ENCODE data around the gene SLC4A1AP. TPM values are rescaled to one million over a fixed set of nuclear protein-coding genes. Genes with fewer than 3 reads are reported as not detected.

The SLC4A1AP gene
- total RNA-seq, 1 experiment from 2014 or later: 20.8 TPM

DNA sequence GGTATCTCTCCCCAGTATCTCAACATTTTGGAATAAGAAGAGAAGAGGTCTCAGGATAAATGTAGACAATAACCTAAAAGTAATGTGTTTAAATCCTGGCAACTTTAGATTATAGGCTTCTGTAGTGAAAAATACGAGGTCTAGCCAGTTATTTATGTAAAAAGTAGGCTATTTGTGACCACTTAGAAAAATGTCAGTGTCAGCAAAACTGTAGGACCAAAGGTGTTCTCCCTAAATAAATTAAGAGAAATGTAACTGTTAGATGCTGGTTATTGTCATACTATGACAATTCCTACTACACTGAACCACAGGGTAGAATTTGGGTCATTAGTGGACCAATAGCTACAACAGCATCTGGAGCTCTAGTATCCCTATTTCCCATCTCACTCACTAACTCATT, 2.3 kb upstream of the SLC4A1AP start:
- Histone ChIP-seq H2AFZ (ENCODE audit: low read length) (no peak overlapping the region), H3K23me2 (ENCODE audit: insufficient read length, low read depth, low read length, poor library complexity, severe bottlenecking) (peaks cover 12% of the 10 kb centered on the region), H4K20me1 (ENCODE audit: control insufficient read depth, insufficient read depth, insufficient read length) (peaks cover 3% of the 10 kb centered on the region), H4K91ac (ENCODE audit: insufficient read length, low read depth, low read length) (no peak overlapping the region), H4K8ac (replicated peaks; ENCODE audit: insufficient read length, low read depth, low read length) (no peak overlapping the region), H4K5ac (ENCODE audit: insufficient read length, low read depth, low read length) (no peak overlapping the region), H2BK20ac (ENCODE audit: low read depth, low read length, poor library complexity, severe bottlenecking) (no peak overlapping the region), H2BK12ac (ENCODE audit: insufficient read length, low read depth, low read length) (no peak overlapping the region), H3T11ph (ENCODE audit: low read length) (no peak overlapping the region), H3K18ac (ENCODE audit: insufficient read length, low read depth, low read length) (no peak overlapping the region), H2AK5ac (ENCODE audit: insufficient read length, low read length) (no peak overlapping the region), H3K27ac (ENCODE audit: insufficient read length, low read depth, low read length) (no peak overlapping the region), H3K9ac (ENCODE audit: extremely low read depth, insufficient read length, low read length) (no peak overlapping the region), H3K4ac (ENCODE audit: low read depth, low read length) (no peak overlapping the region), H3K79me2 (ENCODE audit: insufficient read depth, low read length) (0 out of 2 replicates have a peak, but pooled peaks cover 2% of the 10 kb centered on the region), H3K4me1 (ENCODE audit: insufficient read depth, low read length) (no peaks in the 10 kb centered on the region; the same call in 1 of the 2 replicates), H3K23ac (ENCODE audit: insufficient read length, low read depth, low read length) (no peak overlapping the region), H3K56ac (ENCODE audit: insufficient read length, low read depth, low read length) (no peak overlapping the region), H3K14ac (ENCODE audit: insufficient read depth, low read length) (no peak overlapping the region), H2BK15ac (ENCODE audit: low read depth, low read length) (no peak overlapping the region), H3K4me2 (ENCODE audit: insufficient read depth, insufficient read length, low read length) (no peak overlapping the region), H2BK5ac (ENCODE audit: insufficient read length, low read length) (no peak overlapping the region), H3K9me3 (ENCODE audit: control insufficient read depth, low read depth, low read length) (no peaks in the 10 kb centered on the region), H2BK120ac (ENCODE audit: low read depth, low read length, poor library complexity, severe bottlenecking) (no peak overlapping the region), H3K27me3 (ENCODE audit: insufficient read depth, low read length) (no peaks in the 10 kb centered on the region), H3K79me1 (ENCODE audit: insufficient read depth, low read depth, low read length, poor library complexity, severe bottlenecking) (peaks cover 8% of the 10 kb centered on the region)
- TF ChIP-seq, protein P1, sequence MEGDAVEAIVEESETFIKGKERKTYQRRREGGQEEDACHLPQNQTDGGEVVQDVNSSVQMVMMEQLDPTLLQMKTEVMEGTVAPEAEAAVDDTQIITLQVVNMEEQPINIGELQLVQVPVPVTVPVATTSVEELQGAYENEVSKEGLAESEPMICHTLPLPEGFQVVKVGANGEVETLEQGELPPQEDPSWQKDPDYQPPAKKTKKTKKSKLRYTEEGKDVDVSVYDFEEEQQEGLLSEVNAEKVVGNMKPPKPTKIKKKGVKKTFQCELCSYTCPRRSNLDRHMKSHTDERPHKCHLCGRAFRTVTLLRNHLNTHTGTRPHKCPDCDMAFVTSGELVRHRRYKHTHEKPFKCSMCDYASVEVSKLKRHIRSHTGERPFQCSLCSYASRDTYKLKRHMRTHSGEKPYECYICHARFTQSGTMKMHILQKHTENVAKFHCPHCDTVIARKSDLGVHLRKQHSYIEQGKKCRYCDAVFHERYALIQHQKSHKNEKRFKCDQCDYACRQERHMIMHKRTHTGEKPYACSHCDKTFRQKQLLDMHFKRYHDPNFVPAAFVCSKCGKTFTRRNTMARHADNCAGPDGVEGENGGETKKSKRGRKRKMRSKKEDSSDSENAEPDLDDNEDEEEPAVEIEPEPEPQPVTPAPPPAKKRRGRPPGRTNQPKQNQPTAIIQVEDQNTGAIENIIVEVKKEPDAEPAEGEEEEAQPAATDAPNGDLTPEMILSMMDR (conservative IDR thresholded peaks at IDR 0.05): no peak
- H3K27ac Mint-ChIP-seq: no peak overlapping the region
- no peak for DNase-seq
- no peaks in the 10 kb centered on the region for H3K27me3 Mint-ChIP-seq (ENCODE audit: low read depth)
- peaks cover 9 to 18% of the 10 kb centered on the region in 2 experiments for H3K4me1 Mint-ChIP-seq
- no CpG with 5 or more reads among the region's 1 CpG for WGBS (ENCODE audit: extremely low coverage, insufficient read length, low lambda C conversion rate)
- H3K9me3 Mint-ChIP-seq: no peaks in the 10 kb centered on the region
- H3K4me3 Mint-ChIP-seq: peak overlapping the region in 1 of 2 experiments; percentile 97; a peak in 2 of 5 replicates
- H3K36me3 Mint-ChIP-seq (ENCODE audit: insufficient read depth in 1 of 3, low read depth in 3 of 3): peaks cover 19 to 45% (median 40%) of the 10 kb centered on the region in 3 experiments; a peak in 6 of 7 replicates

All from H9 (cell line).